HepG2 (cell line): ENCODE data around the gene USP17L11.
"Not testable (repeated sequence)": the region's sequence is repeated elsewhere in the genome, so short reads cannot be mapped to it uniquely, and the experiment has no call there.

Experiments
- NRL ChIP-seq: sonication (generic); formaldehyde crosslinking; IDR thresholded peaks from 2 replicates; pipeline ENCODE4 v1.5.0; 2020; ENCODE audit warnings: missing genetic modification reagents, mild to moderate bottlenecking, moderate library complexity, borderline replicate concordance
- ZNF124 ChIP-seq: sonication (generic); formaldehyde crosslinking; IDR thresholded peaks from 2 replicates; pipeline ENCODE4 v1.4.0; 2020; ENCODE audit warnings: missing genetic modification reagents
- ZNF432 ChIP-seq: sonication (generic); formaldehyde crosslinking; IDR thresholded peaks from 2 replicates; pipeline ENCODE4 v1.5.0; 2020; ENCODE audit warnings: missing genetic modification reagents, mild to moderate bottlenecking, borderline replicate concordance

GRCh38 chr4:9219852-9220251 lies 4.6 kb downstream of the USP17L11 start, which contains the start of gene USP17L12:
- TF ChIP-seq NRL, ZNF432, ZNF124 (CRISPR knock-in tag): not testable (repeated sequence)
